NCI-H345 (cell line): ENCODE data around the gene ITPK1.
"Not testable (repeated sequence)": the region's sequence is repeated elsewhere in the genome, so short reads cannot be mapped to it uniquely, and the experiment has no call there.

ENCODE experiments used
- DNase-seq: peaks from one replicate; lab custom pipeline; 2025; lab: John Stamatoyannopoulos, UW

ITPK1 gene

GRCh38 chr14:93115821-93116675 lies at the start of gene ITPK1:
Gene ITPK1, minus strand, starts transcription at chr14:93115925. Its CDS starts 762 bp downstream, at chr14:93115163.
- peak; percentile 68 for DNase-seq

GRCh38 chr14:93163564-93163963 lies 47.8 kb upstream of the ITPK1 start:
- DNase-seq, result no peak

DNA sequence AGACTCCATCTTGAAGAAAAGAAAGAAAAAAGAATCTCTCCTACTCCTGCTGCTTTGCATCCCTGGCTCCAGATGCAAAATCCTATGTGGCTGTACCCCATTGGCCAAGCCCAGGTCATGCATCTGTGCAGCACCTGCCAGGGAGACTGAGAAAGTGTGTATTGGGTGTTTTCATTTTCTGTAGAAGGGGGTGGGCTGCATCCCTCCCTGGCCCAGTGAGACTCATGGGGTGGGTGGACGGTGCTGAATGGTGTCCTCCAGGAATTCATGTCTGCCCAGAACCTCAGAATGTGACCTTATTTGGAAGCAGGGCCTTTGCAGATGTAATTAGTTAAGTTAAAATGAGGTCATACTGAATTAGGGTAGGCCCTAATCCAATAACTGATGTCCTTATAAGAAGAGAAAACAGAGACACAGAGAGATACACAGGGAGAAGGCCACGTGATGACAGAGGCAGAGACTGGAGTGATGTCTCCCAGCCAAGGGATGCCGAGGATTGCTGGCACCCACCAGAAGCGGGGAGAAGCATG lies 45.8 kb upstream of the ITPK1 start:
- DNase-seq, result no peak

- peak; percentile 15 for DNase-seq
Measured at GRCh38 chr14:93160353-93160801, 44.7 kb upstream of the ITPK1 start.

- not testable (repeated sequence) for DNase-seq
Measured at GRCh38 chr14:93159625-93160352, 44.1 kb upstream of the ITPK1 start.

GRCh38 chr14:93158349-93158748 lies 42.6 kb upstream of the ITPK1 start:
- not testable (repeated sequence) for DNase-seq

DNA sequence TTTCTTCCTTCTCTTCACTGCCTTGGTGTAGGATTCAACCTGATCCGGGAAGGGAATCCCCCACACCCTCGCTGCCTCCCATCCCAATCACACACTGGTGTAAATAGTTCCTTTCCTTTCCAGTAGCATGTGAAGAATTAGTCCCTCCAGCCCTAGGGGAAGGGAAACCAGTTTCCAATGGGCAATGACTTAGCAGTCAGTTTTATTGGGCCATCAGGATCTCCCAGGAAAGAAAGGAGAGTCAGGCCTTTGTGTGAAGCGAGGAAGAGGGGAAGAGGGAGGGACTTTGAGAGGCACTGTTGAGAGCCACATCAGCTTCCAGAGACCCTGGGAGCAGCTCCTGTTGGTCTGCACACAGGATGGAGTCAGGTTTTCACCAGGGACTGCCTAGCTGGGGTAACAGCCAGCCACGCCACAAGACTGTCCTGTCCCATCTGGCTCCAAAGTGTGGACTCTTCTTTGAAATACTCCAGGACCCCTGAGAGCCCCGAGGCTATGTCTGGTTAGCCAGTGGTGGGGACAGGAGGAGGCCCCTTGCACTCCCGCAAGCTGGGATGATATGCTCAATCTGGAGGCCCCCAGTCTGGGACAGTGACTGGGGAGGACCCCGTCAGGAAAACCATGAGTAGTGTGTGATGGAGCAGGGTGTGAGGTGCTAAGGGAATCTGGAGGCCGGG lies 41.1 kb upstream of the ITPK1 start:
- DNase-seq, result no peak

DNA sequence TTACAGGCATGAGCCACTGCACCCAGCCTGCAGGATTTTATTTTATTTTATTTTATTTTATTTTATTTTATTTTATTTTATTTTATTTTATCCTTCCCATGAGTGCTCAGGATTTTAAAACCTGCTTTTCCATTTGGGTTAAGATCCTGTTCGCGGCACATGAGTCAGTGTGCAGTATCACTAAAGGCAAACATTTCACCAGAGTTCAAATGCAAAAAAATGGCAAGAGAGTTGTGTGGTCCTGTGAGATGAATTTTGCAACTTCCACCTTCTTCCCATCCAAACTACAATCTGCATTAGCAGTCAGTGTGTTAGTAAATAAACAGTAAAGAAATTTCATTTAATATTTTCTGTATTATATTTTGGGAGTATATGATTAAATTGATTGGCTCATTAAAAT lies 39.9 kb upstream of the ITPK1 start:
- no peak for DNase-seq

DNA sequence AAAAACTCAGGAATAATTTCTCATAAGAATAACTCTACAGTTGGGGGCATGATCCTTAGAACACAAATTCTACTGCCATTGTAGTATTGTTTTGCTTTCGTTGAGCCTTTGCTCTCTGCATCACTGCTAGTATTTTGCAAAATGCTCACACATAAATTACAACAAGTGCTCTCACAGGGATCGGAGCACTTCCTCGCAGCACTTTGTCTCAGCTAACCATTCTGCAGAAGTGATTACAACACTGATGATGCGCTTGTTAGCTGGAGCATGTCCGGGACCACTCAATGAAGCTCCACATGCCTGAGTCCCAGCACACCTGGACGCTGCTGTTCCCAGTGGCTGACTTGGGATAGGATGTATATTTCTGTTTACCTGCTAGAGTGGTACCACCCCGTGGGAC lies 37.4 kb upstream of the ITPK1 start:
- DNase-seq, result no peak

DNA sequence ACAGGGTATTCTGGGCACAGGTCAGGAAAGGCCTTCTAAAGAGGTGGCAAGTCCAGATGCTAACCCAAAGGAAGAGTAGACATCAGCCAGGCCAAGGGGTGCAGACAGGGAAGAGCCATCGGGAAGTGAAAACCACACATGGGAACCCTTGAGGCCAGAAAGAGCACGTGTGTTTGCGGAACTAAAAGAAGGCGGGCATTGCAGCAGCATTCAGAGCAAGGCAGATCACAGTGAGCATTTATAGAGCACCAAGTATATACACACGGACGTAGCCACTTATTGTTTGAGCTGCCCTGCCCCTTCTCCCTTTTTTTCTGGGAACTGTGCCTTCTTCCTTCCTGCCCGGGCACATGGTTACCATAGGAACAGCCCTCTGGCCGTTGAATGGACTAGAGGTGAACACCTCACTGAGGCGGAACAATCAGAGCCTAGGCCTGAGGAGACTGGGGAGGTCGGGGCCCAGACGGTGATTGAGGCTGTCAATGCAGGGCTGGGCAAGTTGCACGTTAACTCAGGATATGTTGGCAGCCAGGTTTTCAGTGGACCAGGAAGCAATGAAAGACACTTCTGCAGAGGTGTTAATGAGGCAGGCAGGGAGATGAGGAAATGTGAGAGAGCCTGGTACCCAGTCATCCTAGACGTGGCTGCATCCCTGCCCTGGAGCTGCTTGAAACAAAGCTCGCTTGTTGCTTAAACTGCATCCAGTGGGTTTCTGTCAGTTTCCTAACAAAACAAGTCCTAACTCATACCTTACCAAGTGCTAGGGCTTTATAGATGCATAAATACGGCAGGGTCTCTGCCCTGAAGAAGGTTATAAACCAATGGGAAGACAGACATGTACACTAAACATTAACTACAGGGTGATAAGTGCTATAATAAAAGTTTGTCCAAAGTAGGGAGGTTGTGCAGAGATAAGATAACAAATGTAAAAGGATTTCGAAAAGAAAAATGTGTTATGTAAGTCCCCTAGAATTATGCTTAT lies 34.8 kb upstream of the ITPK1 start:
- DNase-seq, result peak; percentile 9

GRCh38 chr14:93148979-93149378 lies 33.3 kb upstream of the ITPK1 start:
- no peak for DNase-seq

- DNase-seq, result no peak
Measured at GRCh38 chr14:93146119-93146518, 30.4 kb upstream of the ITPK1 start.

DNA sequence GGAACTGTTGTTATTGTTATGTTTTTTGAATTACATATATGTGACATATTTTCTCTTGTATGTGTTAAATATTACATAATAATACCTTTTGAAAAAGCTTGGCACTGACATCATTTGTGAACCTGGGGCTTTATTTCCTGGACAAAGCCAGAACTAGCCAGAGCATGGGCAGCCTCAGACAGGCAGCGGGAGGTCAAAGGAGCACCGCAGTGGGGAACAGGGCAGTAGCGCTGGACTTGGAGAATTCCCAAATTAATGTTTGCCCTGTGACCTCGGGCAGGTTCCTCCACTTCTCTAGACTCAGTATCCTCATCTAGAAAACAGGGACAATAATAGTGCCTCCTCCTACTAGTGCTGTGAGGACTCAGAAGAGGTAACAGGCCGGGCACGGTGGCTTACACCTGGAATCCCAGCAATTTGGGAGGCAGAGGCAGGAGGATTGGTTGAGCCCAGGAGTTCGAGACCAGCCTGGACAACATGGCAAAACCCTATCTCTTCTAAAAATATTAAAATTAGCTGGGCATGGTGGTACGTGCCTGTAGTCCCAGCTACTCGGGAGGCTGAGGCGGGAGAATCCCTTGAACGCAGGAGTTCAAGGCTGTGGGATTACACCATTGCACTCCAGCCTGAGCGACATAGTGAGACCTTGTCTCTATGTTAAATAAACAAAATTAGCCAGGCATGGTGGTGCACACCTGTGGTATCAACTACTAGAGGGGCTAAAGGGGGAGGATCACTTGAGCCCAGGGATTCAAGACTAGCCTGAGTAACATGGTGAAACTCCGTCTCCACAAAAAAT lies 27.3 kb upstream of the ITPK1 start:
- DNase-seq, result no peak

- peak; percentile 79 for DNase-seq
Measured at GRCh38 chr14:93137864-93138263, 22.1 kb upstream of the ITPK1 start.

- not testable (repeated sequence) for DNase-seq
Measured at GRCh38 chr14:93136508-93136907, 20.8 kb upstream of the ITPK1 start.

DNA sequence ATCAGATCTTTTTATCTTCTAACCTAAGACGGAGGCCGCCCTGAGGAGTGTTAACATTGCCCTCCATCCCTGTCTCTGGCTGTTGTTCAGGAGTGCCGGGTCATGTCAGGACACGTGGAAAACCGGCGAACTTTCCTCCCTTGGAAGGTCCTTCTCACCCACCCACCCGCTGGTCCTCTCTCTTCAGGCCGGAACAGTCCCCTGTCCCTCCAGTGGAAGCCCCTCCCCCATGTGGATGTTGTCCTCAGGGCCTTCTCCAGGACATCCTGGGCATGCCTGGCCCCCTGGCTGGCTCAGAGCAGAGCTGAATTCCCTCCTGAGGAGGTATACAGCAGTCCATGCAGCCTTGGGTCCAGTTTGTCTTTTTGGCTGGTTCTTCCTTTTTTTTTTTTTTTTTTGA lies 20.3 kb upstream of the ITPK1 start:
- DNase-seq, result no peak

- no peak for DNase-seq
Measured at GRCh38 chr14:93135399-93135798, 19.7 kb upstream of the ITPK1 start.

- no peak for DNase-seq
Measured at GRCh38 chr14:93133464-93133863, 17.7 kb upstream of the ITPK1 start.

DNA sequence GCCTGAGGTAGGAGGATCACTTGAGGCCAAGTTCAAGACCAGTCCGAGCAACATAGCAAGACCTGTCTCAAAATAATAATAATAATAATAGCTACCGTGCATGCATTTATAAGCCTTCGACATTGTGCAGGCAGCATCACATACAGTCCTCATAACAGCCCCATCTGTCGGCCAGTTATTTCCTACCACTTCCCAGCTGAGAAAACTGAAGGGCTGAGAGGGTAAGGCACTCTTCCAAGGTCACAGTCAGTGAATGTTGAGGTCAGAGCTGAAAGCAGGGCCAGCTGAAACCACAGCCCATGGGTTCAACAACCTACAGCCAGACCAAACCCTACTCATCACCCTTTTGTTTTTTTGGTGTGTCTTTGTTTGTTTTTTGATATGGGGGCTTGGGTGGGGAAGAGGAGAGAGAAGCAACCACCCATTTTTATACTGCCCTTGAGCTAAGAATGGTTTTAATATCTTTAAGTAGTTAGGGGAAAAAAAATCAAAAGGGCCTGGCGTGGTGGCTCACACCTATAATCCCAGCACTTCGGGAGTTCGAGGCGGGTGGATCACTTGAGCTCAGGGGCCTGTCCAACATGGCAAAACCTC lies 16.8 kb upstream of the ITPK1 start:
- no peak for DNase-seq
